ENCODE data around the gene NTN3.

The NTN3 gene

DNA sequence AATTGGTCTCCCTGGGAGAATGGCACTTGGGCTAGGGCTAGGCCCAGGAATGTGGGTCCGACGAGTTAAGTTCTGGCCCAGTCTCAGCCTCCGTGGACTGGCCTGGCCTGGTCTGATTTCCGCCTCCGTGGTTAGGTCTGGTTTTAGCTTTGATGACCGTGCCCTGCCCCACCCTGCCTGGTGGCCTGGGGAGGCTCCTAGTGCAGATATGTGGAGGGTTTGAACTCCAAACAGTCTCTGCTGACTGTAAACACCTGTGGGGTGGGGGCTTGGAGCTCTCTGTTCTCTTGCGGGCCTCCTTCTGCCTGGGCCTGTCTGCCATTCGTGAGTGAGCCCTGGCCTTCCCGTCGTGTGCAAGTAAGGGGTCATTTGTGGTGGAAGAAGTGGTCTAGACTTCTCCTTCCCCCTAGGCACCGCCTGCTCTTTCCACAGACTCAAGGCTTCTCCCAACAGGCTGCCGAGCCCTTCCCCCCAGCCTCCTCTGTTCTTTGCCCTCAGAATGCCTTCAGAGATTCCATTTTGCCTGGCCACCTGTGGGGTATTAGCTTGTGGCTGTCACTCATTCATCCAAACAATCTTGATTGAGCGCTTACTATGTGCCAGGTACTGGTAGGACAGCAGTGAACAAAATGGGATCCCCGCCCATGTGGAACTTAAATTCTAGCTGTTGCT is 44.2 kb downstream of the NTN3 start:
- DNase-seq: no peak

- DNase-seq: no peak
Measured at GRCh38 chr16:2516391-2517240, 45.5 kb downstream of the NTN3 start.

- no peak for DNase-seq
Measured at GRCh38 chr16:2517954-2518605, 47.0 kb downstream of the NTN3 start.

GRCh38 chr16:2518823-2519710 is 48.0 kb downstream of the NTN3 start:
- peak; percentile 19 for DNase-seq

GRCh38 chr16:2519711-2520080 is 48.6 kb downstream of the NTN3 start:
- DNase-seq: no peak

DNA sequence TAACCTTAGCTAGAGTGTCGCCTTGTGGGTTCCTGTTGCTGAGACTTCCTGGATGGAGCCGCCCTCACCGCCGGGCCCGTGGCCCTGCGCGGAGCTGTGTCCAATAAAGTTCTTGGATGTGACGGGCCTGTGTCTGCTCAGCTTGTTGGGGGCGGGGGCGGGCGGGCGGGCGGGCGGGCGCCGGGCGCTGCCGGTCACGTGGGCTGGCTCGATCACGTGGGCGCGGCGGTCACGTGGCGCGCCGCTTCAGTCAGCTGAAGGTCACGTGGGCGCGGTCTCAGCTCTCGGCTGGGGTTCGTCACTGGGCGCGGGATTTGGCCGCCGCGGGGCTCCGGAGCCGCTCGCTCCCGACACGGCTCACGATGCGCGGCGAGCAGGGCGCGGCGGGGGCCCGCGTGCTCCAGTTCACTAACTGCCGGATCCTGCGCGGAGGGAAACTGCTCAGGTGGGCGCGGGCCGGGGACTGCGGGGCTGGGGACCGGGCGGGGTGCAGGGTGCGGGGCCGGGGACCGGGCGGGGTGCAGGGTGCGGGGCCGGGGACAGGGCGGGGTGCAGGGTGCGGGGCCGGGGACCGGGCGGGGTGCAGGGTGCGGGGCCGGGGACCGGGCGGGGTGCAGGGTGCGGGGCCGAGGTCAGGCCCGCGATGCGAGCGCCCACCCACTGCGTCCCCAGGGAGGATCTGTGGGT is 49.1 kb downstream of the NTN3 start, which contains the start of gene AMDHD2:
Gene AMDHD2 (plus strand): TSS at position 275 of the 687 bp plus-strand sequence. CDS start 88 bp downstream, at position 363.
- peak; percentile 88 for DNase-seq

DNA sequence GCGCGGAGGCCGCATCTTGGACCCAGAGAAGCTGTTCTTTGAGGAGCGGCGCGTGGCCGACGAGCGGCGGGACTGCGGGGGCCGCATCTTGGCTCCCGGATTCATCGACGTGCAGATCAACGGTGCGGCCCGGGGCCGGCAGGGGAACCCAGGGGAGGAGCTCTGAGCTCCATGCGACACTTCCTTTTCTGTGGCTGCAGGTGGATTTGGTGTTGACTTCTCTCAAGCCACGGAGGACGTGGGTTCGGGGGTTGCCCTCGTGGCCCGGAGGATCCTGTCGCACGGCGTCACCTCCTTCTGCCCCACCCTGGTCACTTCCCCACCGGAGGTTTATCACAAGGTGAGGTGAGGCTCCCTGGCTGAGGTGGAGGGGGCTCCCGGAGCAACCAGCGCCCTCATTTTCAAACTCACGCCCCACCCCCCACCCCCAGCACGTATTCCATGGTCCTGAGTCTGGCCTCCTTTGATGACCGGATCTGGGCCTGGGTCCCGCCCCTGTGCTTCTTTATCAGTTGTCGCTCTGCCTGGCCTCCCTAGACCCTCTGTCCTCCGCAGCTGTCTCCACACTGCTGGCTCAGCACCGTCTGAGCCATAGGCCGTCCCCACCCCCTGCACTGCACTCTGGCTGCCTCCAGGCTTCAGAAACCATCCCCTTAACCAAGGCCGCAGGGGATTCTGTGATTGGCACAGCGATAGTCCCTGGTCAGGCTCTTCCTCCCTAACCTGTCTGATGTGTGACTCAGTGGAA is 49.9 kb downstream of the NTN3 start:
- peak; percentile 21 for DNase-seq

All from NCI-H146 (cell line).